ENCODE results near the gene ONECUT3.
"Not testable (repeated sequence)": the region's sequence is repeated elsewhere in the genome, so short reads cannot be mapped to it uniquely, and the experiment has no call there.

ONECUT3 gene

GRCh38 chr19:1794424-1795172 lies 41.3 kb downstream of the ONECUT3 start:
- no peak for TF ChIP-seq CTCF (IDR thresholded peaks at IDR 0.05; ENCODE audit: extremely low read depth, missing control alignments)
- no peak for DNase-seq (ENCODE audit: low spot score)

GRCh38 chr19:1796395-1797142 lies 43.3 kb downstream of the ONECUT3 start:
- TF ChIP-seq CTCF (IDR thresholded peaks at IDR 0.05; ENCODE audit: extremely low read depth, missing control alignments): no peak

GRCh38 chr19:1797313-1797712 lies 44.0 kb downstream of the ONECUT3 start:
- not testable (repeated sequence) for DNase-seq (ENCODE audit: low spot score)

More at GRCh38 chr19:1796395-1797142, 43.3 kb downstream of the ONECUT3 start:
- DNase-seq (ENCODE audit: low spot score): no peak

- DNase-seq (ENCODE audit: low spot score): no peak
- no peak for TF ChIP-seq CTCF (IDR thresholded peaks at IDR 0.05; ENCODE audit: extremely low read depth, missing control alignments)
Observed at GRCh38 chr19:1799695-1800342, 46.5 kb downstream of the ONECUT3 start.

- no peak for TF ChIP-seq CTCF (IDR thresholded peaks at IDR 0.05; ENCODE audit: extremely low read depth, missing control alignments)
- DNase-seq (ENCODE audit: low spot score): no peak
Observed at GRCh38 chr19:1804858-1805257, 51.6 kb downstream of the ONECUT3 start.

GRCh38 chr19:1805401-1806183 lies 52.3 kb downstream of the ONECUT3 start:
- DNase-seq (ENCODE audit: low spot score): no peak
- TF ChIP-seq CTCF (IDR thresholded peaks at IDR 0.05; ENCODE audit: extremely low read depth, missing control alignments): no peak

GRCh38 chr19:1806184-1807029 lies 53.1 kb downstream of the ONECUT3 start:
- no peak for TF ChIP-seq CTCF (IDR thresholded peaks at IDR 0.05; ENCODE audit: extremely low read depth, missing control alignments)
- no peak for DNase-seq (ENCODE audit: low spot score)
